Ovary (tissue), 3 donors: ENCODE results near the gene NOP58.

Source experiments
- EP300 ChIP-seq: sonication (generic); formaldehyde crosslinking; IDR thresholded peaks from one replicate; pipeline ENCODE4 v1.6.1; 2017; ENCODE audit warnings: antibody characterized with exemption
- TF ChIP-seq, protein P1 (sequence below), 3 donors: fragments of 450-650 bp in 2 of 3; fragments of 200-600 bp in 1 of 3; IDR thresholded peaks; one replicate each; pipeline versions ENCODE4 v1.5.1 to v1.8.0; 2016 to 2022; ENCODE audit warnings: antibody characterized with exemption in 3 of 3, mild to moderate bottlenecking in 1 of 3
- donor health status: DM: no; HTN: no; CAD: no.

DNA sequence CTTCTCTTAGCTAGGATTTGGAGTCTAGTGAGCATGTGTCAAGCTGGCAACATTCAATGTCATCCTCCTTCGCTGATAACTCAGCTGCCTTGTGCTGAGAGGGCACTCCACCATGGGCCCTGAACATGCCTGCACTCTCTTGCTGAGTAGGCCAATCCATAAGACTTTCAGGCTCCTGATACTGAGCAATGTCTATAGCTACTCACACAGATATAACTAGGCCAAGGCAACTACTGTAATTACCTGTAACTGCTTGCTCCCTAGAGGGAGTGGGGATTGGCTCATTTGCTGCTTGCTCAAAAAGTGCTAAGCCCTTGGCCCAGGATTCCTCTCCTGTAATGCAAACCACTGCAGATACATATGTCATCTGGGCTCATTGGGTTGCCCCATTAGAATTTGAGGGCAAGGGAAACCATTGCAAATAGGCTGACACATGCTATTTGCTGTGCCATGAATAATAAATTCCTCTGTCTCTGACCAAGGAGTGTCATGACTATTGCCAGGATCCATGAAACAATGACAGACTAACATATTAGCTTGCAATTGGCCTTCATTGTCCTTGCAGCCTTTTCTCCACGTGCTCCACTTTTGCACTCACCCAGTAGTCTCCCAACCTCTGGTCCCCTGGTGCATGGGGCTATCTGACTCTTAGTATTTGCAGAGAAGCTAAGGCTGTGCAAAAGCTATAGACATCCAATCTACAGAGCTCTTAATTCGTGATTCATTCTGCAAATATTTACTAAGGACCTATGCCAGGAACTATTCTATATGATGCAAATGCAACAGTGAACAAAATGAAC lies 73.7 kb downstream of the NOP58 start:
- TF ChIP-seq, protein P1, sequence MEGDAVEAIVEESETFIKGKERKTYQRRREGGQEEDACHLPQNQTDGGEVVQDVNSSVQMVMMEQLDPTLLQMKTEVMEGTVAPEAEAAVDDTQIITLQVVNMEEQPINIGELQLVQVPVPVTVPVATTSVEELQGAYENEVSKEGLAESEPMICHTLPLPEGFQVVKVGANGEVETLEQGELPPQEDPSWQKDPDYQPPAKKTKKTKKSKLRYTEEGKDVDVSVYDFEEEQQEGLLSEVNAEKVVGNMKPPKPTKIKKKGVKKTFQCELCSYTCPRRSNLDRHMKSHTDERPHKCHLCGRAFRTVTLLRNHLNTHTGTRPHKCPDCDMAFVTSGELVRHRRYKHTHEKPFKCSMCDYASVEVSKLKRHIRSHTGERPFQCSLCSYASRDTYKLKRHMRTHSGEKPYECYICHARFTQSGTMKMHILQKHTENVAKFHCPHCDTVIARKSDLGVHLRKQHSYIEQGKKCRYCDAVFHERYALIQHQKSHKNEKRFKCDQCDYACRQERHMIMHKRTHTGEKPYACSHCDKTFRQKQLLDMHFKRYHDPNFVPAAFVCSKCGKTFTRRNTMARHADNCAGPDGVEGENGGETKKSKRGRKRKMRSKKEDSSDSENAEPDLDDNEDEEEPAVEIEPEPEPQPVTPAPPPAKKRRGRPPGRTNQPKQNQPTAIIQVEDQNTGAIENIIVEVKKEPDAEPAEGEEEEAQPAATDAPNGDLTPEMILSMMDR (IDR thresholded peaks at IDR 0.05) = no peak
- no peak for TF ChIP-seq EP300
